ENCODE results near the gene KRT5. TPM values are rescaled to one million over a fixed set of nuclear protein-coding genes. Genes with fewer than 3 reads are reported as not detected.

The KRT5 gene
- polyA plus RNA-seq, 3 donors, result 0.04 TPM; not detected in 2

DNA sequence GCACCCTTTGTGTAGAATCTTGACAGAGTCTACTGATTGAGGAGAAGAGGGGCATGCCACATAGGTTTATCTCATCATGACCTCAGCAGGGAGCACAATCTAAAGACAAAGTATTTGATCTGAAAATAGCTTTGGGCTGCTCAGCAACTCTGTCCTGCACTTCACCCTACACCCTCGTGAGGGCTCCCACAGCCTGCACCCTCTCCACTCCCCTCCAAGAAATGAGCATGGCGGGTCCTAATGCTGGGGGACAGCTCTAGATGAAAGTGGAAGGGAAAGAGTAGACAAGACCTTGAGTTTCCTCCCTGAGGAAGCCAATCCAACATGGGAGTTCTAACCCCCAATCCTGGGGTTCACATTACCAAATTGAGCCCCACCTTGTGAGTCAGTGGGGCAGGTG lies 10.7 kb upstream of the KRT5 start:
- TF ChIP-seq, protein P1, sequence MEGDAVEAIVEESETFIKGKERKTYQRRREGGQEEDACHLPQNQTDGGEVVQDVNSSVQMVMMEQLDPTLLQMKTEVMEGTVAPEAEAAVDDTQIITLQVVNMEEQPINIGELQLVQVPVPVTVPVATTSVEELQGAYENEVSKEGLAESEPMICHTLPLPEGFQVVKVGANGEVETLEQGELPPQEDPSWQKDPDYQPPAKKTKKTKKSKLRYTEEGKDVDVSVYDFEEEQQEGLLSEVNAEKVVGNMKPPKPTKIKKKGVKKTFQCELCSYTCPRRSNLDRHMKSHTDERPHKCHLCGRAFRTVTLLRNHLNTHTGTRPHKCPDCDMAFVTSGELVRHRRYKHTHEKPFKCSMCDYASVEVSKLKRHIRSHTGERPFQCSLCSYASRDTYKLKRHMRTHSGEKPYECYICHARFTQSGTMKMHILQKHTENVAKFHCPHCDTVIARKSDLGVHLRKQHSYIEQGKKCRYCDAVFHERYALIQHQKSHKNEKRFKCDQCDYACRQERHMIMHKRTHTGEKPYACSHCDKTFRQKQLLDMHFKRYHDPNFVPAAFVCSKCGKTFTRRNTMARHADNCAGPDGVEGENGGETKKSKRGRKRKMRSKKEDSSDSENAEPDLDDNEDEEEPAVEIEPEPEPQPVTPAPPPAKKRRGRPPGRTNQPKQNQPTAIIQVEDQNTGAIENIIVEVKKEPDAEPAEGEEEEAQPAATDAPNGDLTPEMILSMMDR (IDR thresholded peaks at IDR 0.05), result no peak
- peaks cover 10 to 18% of the 10 kb centered on the region in 2 donors for H3K4me1 ChIP-seq (ENCODE audit: control insufficient read depth in 1 of 2, insufficient read depth in 2 of 2, low read length in 2 of 2)
- no peak for DNase-seq
- no peaks in the 10 kb centered on the region for H3K36me3 ChIP-seq (replicated peaks in 1 of 2; ENCODE audit: control insufficient read depth in 1 of 2, insufficient read depth in 2 of 2, low read length in 2 of 2)
- WGBS (ENCODE audit: insufficient coverage), result no CpG with 5 or more reads among the region's 2 CpGs
- H3K27me3 ChIP-seq (ENCODE audit: control insufficient read depth in 2 of 2, insufficient read depth in 2 of 2, low read length in 2 of 2), result no peaks in the 10 kb centered on the region
- H3K79me2 ChIP-seq (ENCODE audit: insufficient read depth, low read length), result no peaks in the 10 kb centered on the region
- H3K9me3 ChIP-seq (replicated peaks in 1 of 2; ENCODE audit: control insufficient read depth in 1 of 2, insufficient read depth in 1 of 2, low read length in 2 of 2), result no peaks in the 10 kb centered on the region
- Mint-ChIP-seq H3K4me1 (peaks cover 14% of the 10 kb centered on the region), H3K36me3 (no peaks in the 10 kb centered on the region), H3K9me3 (peaks cover 0 to 1% (median 0%) of the 10 kb centered on the region in 7 donors), H3K27ac (peak overlapping the region in 2 of 7 donors; percentile 46 to 66), H3K27me3 (ENCODE audit: low read depth in 3 of 3) (peaks cover 0 to 6% (median 0%) of the 10 kb centered on the region in 3 donors), H3K4me3 (no peak overlapping the region)
- H3K9ac ChIP-seq (ENCODE audit: insufficient read depth, low read length, poor library complexity, severe bottlenecking), result no peak overlapping the region
- no peaks in the 10 kb centered on the region for H4K20me1 ChIP-seq (ENCODE audit: insufficient read depth, low read length)
- H3K4me2 ChIP-seq (replicated peaks; ENCODE audit: extremely low read depth, low read length, poor library complexity, severe bottlenecking), result no peak overlapping the region
- no peak overlapping the region for H3K27ac ChIP-seq (ENCODE audit: low read depth in 1 of 2, low read length in 2 of 2)
- intact Hi-C loops (cut with micrococcal nuclease), result no loop called here
- no peak overlapping the region for H3K4me3 ChIP-seq (replicated peaks in 1 of 3; ENCODE audit: low read depth in 2 of 3, low read length in 3 of 3)
- no peak overlapping the region for H2AFZ ChIP-seq (ENCODE audit: insufficient read depth, low read depth, low read length, poor library complexity, severe bottlenecking)

DNA sequence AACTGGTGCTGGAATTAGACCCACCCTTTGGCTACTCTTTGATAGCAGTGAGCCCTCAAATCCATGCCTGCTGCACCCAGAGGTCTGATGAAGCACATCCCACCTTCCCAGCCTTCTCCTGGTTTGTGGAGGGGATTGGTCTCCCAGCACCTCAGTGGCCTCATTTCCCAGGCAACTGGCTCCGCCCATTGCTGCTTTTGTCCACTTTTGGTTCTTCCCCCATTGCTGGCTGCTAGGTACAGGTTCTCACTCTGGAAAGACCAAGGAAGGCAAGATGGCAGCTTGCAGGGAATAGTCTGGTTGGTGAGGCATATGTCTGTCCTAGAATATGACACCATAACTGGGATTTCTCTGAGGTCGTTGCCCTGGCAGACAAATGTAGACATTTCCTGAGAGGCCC lies 10.2 kb upstream of the KRT5 start:
- Histone ChIP-seq H3K27ac (ENCODE audit: low read depth in 1 of 2, low read length in 2 of 2) (no peak overlapping the region), H3K79me2 (ENCODE audit: insufficient read depth, low read length) (no peaks in the 10 kb centered on the region), H3K36me3 (replicated peaks in 1 of 2; ENCODE audit: control insufficient read depth in 1 of 2, insufficient read depth in 2 of 2, low read length in 2 of 2) (no peaks in the 10 kb centered on the region), H3K4me3 (replicated peaks in 1 of 3; ENCODE audit: low read depth in 2 of 3, low read length in 3 of 3) (no peak overlapping the region), H2AFZ (ENCODE audit: insufficient read depth, low read depth, low read length, poor library complexity, severe bottlenecking) (no peak overlapping the region), H4K20me1 (ENCODE audit: insufficient read depth, low read length) (no peaks in the 10 kb centered on the region), H3K9ac (ENCODE audit: insufficient read depth, low read length, poor library complexity, severe bottlenecking) (no peak overlapping the region), H3K9me3 (replicated peaks in 1 of 2; ENCODE audit: control insufficient read depth in 1 of 2, insufficient read depth in 1 of 2, low read length in 2 of 2) (no peaks in the 10 kb centered on the region), H3K4me2 (replicated peaks; ENCODE audit: extremely low read depth, low read length, poor library complexity, severe bottlenecking) (no peak overlapping the region), H3K4me1 (ENCODE audit: control insufficient read depth in 1 of 2, insufficient read depth in 2 of 2, low read length in 2 of 2) (peaks cover 10 to 18% of the 10 kb centered on the region in 2 donors), H3K27me3 (ENCODE audit: control insufficient read depth in 2 of 2, insufficient read depth in 2 of 2, low read length in 2 of 2) (no peaks in the 10 kb centered on the region)
- no CpG with 5 or more reads among the region's 2 CpGs for WGBS (ENCODE audit: insufficient coverage)
- H3K27me3 Mint-ChIP-seq (ENCODE audit: low read depth in 3 of 3), result peaks cover 0 to 6% (median 0%) of the 10 kb centered on the region in 3 donors
- H3K4me3 Mint-ChIP-seq, result no peak overlapping the region
- peaks cover 14% of the 10 kb centered on the region for H3K4me1 Mint-ChIP-seq
- no peaks in the 10 kb centered on the region for H3K36me3 Mint-ChIP-seq
- no peak for DNase-seq
- TF ChIP-seq, protein P1 (IDR thresholded peaks at IDR 0.05), result no peak
- H3K27ac Mint-ChIP-seq, result peak overlapping the region in 2 of 7 donors; percentile 46 to 66
- intact Hi-C loops (cut with micrococcal nuclease), result no loop called here
- peaks cover 0 to 1% (median 0%) of the 10 kb centered on the region in 7 donors for H3K9me3 Mint-ChIP-seq

Data from CD14-positive monocyte (primary cell).